Islet of Langerhans (tissue), 1 donor: ENCODE results near the gene XPC.

Experiments used
- FAIRE-seq: peaks from one replicate; lab custom pipeline; 2011; peaks lifted over from hg19 to GRCh38; lab: Jason Lieb, UNC

The XPC gene

GRCh38 chr3:14169871-14170270 lies 8.5 kb downstream of the XPC start:
- FAIRE-seq: no peak

GRCh38 chr3:14169435-14169834 lies 9.0 kb downstream of the XPC start:
- no peak for FAIRE-seq

- no peak for FAIRE-seq
These were observed 11.4 kb downstream of the XPC start for GRCh38 chr3:14166877-14167603.

GRCh38 chr3:14162178-14162577 lies 16.2 kb downstream of the XPC start:
- FAIRE-seq: no peak

- FAIRE-seq: no peak
These were observed 17.1 kb downstream of the XPC start for GRCh38 chr3:14161282-14161681.

- FAIRE-seq: no peak
These were observed 19.0 kb downstream of the XPC start for GRCh38 chr3:14159426-14159825.

DNA sequence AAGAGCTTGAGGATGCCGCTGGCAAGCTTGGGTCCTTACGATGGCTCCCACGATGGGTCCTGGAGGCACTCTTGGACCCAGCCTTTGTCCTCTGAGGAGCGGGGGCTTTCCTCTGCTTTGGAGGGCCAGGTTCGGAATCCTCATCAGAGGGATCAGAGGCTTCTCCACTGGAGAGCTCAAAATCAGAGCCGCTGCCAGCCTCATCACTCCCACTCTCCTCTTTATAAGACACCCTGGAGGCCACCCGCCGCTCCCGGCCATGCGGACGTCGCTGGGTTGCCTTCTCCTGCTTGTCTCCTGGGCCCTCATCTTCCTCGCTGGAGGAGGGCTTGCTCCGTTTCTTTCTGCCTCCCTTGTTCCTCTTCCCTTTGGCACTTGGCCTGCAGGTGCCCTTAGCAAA lies 20.0 kb downstream of the XPC start:
- no peak for FAIRE-seq

DNA sequence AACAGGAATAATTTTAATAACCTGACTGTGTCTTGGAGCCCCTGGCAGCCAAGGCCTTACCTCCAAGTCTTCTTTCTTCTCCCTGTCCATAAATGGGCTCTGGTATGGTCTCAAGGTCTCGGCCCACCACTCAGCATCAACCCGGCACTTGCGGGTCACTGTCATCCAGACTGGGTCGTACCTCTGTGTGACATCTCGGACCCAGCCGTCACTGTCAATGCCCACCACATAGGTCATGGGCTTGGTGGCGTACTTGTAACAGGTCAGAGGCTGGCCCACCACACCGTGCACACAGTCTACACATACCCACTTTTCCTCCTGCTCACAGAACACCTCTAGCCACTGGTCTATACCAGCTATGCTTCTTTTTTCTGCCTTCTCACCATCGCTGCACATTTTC lies 20.4 kb downstream of the XPC start:
- FAIRE-seq: no peak

GRCh38 chr3:14156843-14157561 lies 21.4 kb downstream of the XPC start:
- FAIRE-seq: no peak

DNA sequence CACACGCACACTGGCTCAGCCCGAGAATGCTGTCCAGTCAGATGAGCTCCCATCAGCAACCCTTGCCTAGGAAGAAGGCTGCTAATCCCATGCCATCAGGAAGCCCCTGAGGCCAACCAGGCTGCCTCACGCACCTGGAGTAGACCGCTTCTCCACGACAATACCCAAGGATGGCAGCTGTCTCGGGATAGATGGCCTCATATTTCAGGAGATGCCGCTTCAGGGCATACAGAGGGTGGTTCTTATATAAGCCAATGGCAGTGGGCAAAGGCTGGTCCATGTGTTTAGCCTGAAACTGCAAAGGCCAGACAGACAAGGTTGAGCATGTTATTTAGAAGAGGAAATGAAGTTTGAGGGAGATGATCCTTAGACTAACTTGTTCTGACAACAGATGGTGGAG lies 22.2 kb downstream of the XPC start:
- FAIRE-seq: no peak

GRCh38 chr3:14154895-14155440 lies 23.4 kb downstream of the XPC start:
- no peak for FAIRE-seq

DNA sequence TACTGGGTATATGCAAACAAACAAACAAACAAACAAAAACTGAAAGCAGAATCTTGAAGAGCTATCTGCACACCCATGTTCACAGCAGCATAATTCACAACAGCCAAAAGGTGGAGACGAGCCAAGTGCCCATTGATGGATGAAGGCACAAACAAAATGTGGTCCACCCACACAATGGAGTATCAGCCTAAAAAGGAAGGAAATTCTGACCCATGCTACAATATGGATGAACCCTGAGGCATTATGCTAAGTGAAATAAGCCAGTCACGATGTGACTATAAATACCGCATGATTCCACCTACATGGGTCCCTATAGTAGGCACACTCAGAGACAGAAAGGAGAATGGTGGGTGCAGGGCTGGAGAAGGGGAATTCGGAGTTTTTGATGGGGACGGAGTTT lies 24.1 kb downstream of the XPC start:
- FAIRE-seq: no peak

GRCh38 chr3:14153663-14154062 lies 24.7 kb downstream of the XPC start:
- FAIRE-seq: no peak

GRCh38 chr3:14152963-14153355 lies 25.4 kb downstream of the XPC start:
- FAIRE-seq: no peak

DNA sequence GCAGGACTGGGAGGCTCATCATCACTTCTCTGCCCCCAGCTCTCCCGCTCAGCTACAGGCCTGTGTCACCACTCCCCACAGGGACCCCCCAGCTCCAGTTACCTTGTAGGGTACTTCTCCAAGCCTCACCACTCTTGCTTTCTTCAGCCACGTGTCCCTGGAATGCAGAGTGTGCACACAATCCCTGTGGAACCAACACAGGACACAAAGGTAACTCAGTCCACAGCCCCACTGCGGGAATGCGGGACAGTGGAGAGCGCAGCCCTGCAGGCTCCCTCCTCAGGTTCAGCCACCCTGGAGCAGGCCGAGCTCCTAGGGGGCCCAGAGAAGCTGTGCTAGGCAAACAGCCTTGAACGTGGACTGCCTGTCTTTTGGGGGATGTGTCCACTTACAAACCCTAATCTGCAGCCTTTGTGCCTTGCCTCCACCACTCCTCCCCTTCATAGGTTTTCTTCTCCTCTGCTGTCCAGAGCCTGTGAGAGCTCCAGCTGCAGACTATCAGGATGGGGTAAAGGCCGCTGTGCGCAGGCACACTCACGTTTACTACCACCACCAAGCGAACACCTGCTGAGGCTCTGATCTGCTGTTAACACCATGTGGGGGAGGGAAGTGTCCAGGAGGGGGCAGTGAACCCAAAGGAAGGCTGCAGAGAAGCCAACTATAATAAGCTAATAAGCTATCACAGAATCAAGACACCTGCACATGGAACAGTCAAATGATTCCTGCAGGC lies 26.0 kb downstream of the XPC start:
- FAIRE-seq: no peak

GRCh38 chr3:14151471-14152083 lies 26.8 kb downstream of the XPC start:
- no peak for FAIRE-seq

DNA sequence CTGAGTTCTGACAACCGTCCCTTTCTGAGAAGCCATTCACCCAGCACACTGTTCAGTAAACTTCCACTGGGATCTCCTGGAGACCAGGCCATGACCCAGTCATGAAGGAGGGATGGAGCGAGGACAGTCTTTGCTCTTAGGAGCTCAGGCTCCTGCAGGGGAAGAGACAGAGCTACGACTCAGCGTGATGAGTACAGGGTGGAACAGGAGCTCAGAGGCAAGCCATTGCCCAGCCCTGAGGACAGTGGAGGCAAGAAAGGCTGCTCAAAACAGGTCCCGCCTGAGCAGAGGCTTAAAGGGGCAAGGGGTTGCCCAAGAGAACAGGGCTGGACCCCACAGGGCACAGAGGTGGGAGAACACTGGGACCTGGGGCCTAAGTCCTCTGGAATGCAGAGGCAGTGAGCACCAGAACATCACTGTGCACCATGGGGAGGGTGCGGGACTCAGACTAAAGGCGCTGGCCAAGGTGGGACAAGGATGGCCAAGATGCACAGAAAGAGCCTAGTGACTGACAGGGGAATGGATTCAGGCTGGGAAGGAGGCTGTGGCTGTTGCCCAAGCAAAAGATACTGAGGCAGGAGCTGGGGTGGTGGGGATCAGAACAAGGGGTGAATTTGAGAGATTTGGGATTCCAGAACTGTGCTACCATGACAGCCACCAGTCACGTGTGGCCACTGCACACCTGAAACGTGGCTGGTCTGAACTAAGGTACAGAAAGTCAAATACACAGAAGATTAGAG lies 27.7 kb downstream of the XPC start:
- FAIRE-seq: no peak

DNA sequence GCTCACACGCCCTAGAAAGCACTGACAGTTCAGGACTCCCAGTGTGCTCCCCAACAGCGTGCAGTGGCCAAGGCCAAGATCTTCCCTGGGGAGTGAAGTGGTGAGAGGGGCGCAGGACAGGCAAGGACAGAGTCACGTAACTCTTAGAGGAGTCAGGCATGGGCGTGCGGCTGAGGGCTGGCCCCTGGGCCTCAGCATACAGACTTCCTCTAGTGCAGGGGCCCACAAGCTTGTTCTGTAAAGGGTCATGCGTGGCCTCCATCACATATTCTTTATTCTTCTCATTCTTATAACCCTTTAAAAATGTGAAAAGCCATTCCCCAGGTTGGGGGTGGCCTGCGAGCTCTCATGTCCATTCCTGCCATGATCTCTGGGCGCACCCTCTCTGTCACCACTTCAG lies 28.3 kb downstream of the XPC start:
- no peak for FAIRE-seq

GRCh38 chr3:14148041-14148985 lies 30.1 kb downstream of the XPC start:
- FAIRE-seq: no peak

- no peak for FAIRE-seq
These were observed 30.8 kb downstream of the XPC start for GRCh38 chr3:14147617-14148016.

DNA sequence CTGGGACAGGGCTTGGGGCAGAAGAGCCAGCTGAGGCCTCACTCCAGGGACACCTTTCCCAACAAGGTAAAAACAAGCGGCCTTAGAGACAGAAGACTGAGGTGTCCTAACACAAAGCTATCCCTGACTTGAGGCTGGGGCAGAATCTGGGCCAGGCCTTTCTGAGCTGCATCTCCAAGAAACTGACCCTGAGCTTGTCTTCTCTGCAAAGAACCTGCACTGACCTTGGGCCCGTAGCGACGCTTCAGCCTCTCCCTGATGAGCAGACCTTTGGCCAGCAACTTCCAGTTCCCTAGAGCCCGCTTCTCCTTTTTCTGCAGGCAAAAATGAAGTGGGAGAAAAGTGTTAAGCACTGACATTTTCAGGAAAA lies 31.4 kb downstream of the XPC start:
- no peak for FAIRE-seq
